ENCODE measurements around the gene CTNND2. TPM values are rescaled to one million over a fixed set of nuclear protein-coding genes. Genes with fewer than 3 reads are reported as not detected.

Gene CTNND2
- total and polyA plus RNA-seq, 8 donors: 9.2 to 62.8 (median 43.7) TPM

DNA sequence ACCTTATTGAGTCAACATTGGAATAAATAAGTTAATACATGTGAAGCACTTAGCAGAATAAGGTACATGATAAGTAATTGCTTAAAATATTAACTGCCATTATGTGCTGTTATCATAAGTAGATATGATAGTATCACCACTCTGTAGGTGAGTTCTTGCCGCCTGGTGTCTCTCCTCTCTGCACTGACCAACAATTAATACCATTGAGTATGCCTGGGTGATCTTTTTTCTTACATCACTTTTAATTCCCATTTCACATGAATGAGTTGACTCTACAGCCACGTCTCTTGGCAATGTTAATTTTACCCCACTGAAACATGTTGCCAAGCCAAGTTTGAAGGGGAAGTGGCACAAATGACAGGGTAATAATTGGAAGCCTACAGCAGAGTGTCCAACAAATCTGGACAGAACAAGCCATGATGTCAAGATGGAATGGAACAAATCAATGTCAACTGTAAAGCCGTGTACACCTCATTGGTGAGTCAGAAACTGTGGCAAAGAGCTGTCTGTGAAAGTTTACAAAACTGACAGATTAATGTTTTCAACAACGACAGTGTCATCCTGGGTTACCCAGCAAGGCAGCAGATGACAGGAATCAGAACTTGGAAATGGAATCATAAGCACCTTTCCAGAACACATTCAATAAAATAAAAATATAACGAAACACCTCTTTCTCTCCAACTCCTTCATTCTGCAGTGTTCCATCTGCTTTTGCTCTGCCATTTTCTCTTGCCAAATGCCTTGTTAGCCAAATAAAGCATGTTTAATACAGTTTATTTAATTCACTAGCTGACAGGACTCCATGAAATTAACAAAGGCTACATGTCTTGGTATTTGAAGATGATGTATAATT lies 330.9 kb downstream of the CTNND2 start:
- intact Hi-C loops (cut with DNase I): no loop called here
- H3K4me3 ChIP-seq: no peak overlapping the region
- TF ChIP-seq, protein P1, sequence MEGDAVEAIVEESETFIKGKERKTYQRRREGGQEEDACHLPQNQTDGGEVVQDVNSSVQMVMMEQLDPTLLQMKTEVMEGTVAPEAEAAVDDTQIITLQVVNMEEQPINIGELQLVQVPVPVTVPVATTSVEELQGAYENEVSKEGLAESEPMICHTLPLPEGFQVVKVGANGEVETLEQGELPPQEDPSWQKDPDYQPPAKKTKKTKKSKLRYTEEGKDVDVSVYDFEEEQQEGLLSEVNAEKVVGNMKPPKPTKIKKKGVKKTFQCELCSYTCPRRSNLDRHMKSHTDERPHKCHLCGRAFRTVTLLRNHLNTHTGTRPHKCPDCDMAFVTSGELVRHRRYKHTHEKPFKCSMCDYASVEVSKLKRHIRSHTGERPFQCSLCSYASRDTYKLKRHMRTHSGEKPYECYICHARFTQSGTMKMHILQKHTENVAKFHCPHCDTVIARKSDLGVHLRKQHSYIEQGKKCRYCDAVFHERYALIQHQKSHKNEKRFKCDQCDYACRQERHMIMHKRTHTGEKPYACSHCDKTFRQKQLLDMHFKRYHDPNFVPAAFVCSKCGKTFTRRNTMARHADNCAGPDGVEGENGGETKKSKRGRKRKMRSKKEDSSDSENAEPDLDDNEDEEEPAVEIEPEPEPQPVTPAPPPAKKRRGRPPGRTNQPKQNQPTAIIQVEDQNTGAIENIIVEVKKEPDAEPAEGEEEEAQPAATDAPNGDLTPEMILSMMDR (IDR thresholded peaks at IDR 0.05): no peak
- H3K4me1 ChIP-seq: no peaks in the 10 kb centered on the region
- DNase-seq (no peak), FAIRE-seq (no peak), ATAC-seq (peak in 1 of 4 donors; percentile 40)
- no peaks in the 10 kb centered on the region for H3K36me3 ChIP-seq
- 80 to 81% methylated on average over 5 of the region's 5 CpGs for WGBS, 2 donors
- no peak overlapping the region for H3K27ac ChIP-seq
- H3K27me3 ChIP-seq: no peaks in the 10 kb centered on the region
- no peaks in the 10 kb centered on the region for H3K9me3 ChIP-seq

DNA sequence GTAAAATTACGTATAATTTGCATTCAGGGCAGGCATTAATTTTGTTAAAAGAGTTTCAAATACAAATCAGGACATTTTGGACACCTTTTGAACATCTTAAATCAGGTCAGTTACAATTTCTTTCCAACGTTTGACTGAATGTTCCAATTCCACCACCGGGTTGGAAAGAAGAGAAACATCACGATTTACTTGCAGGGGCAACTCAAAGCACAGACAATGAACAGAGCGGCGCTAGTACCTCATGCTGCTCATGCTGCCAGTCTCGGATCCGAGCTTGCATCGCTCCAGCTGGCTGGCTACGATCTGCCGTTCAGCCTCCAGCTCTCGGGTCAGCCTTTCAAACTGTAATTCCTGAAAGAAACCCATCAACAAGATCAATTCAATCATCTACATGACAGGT lies 339.5 kb downstream of the CTNND2 start:
- Histone ChIP-seq H3K9me3 (no peaks in the 10 kb centered on the region), H3K27ac (no peak overlapping the region), H3K4me1 (no peaks in the 10 kb centered on the region), H3K4me3 (no peak overlapping the region), H3K36me3 (no peaks in the 10 kb centered on the region), H3K27me3 (no peaks in the 10 kb centered on the region)
- 95% methylated on average over 12 of the region's 12 CpGs for WGBS, 2 donors
- no peak for DNase-seq
- TF ChIP-seq, protein P1 (IDR thresholded peaks at IDR 0.05): no peak
- no peak for FAIRE-seq
- ATAC-seq: no peak
- intact Hi-C loops (cut with DNase I): no loop called here

DNA sequence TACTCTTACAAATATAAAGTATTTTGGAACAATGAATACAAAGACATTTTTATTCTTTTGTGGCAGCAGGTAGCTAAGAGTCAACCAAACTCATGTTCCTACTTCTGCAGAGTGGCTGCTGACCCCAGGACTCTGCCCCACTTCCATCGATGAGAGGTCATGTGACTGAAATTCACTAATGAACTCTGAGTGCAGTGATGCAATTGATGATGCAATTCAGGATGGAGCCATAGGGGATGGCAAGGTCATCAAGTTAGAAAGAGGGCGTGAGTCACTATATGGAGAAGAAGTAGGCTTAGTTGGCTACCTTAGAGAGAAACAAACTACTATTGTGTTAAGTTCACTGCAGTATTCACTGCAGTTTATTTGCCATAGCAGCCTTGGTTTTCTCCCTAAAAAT lies 340.4 kb downstream of the CTNND2 start:
- no peak for ATAC-seq
- Histone ChIP-seq H3K4me1 (no peaks in the 10 kb centered on the region), H3K9me3 (no peaks in the 10 kb centered on the region), H3K4me3 (no peak overlapping the region), H3K36me3 (no peaks in the 10 kb centered on the region), H3K27ac (no peak overlapping the region), H3K27me3 (no peaks in the 10 kb centered on the region)
- DNase-seq: no peak
- 93 to 95% methylated on average over 2 of the region's 2 CpGs for WGBS, 2 donors
- TF ChIP-seq, protein P1 (IDR thresholded peaks at IDR 0.05): no peak
- FAIRE-seq: no peak
- intact Hi-C loops (cut with DNase I): no loop called here

DNA sequence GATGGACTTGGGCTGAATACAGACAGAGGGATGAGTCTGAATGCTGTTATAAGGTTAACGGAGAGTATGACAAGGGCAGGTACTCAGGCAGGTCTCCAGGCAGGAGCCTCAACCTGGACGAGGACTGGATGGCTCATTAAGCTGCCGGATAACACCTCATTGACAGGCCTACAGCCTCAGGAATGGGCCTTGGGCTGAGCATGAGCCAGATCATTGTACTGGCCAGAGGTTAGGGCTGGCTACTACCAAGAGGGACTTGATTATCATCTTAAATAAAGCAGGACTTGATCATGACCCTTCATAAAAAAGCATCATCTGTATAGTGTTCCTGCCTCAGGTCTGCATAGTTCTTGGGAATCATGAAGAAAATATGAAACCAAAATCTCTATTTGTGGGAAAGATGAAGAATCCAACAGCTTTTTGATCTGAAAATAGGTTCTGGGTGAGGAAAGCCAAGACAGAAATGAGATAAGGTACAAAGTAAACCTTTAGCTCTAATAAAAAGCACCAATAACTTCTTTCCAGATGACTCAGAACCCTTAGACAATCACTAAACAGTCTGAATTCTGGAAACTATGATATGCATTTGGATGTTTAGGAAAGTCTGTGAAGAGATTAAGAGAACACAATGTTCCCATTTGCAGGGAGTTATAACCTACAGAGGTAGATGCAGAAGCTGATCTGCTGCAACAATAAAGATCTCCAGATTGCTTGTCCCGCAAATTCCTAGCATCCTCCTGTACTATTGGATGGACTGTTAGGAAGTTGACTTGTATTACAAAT lies 343.1 kb downstream of the CTNND2 start:
- no peak for FAIRE-seq
- intact Hi-C loops (cut with DNase I): no loop called here
- Histone ChIP-seq H3K27me3 (no peaks in the 10 kb centered on the region), H3K4me1 (no peaks in the 10 kb centered on the region), H3K9me3 (no peaks in the 10 kb centered on the region), H3K4me3 (no peak overlapping the region), H3K27ac (no peak overlapping the region), H3K36me3 (no peaks in the 10 kb centered on the region)
- DNase-seq: no peak
- WGBS, 2 donors: 81 to 91% methylated on average over 4 of the region's 4 CpGs
- TF ChIP-seq, protein P1 (IDR thresholded peaks at IDR 0.05): no peak
- peak in 1 of 4 donors; percentile 65 for ATAC-seq
